GM12878 (cell line): Measurements from ENCODE around the gene WNT5B. TPM values are rescaled to one million over a fixed set of nuclear protein-coding genes. Genes with fewer than 3 reads are reported as not detected.

Experiments used
- BACH1 ChIP-seq: fragments of 450-650 bp; IDR thresholded peaks from 2 replicates; pipeline ENCODE4 v1.6.1; 2017; ENCODE audit warnings: mild to moderate bottlenecking, borderline replicate concordance
- CREB1 ChIP-seq: IDR thresholded peaks from 2 replicates; pipeline ENCODE4 v1.6.1; 2012; ENCODE audit warnings: low read depth, mild to moderate bottlenecking, inconsistent platforms
- CTCF ChIP-seq, 3 experiments: IDR thresholded peaks in 2 of 3; conservative IDR thresholded peaks in 1 of 3; 2 replicates each; pipeline ENCODE4 v1.5.1; 2011; ENCODE audit warnings: low read depth in 3 of 3, low read length in 3 of 3, mild to moderate bottlenecking in 3 of 3, control low read depth in 2 of 3, moderate library complexity in 2 of 3, inconsistent platforms in 1 of 3, mixed read lengths in 1 of 3; ENCODE audit not compliant: control insufficient read depth in 2 of 3, insufficient read depth in 1 of 3; ENCODE audit errors: extremely low read depth in 1 of 3
- DPF2 ChIP-seq: fragments of 450-650 bp; IDR thresholded peaks from 2 replicates; pipeline ENCODE4 v1.6.1; 2017; ENCODE audit warnings: mild to moderate bottlenecking
- FOS ChIP-seq: IDR thresholded peaks from 3 replicates; pipeline ENCODE4 v1.6.1; 2011; ENCODE audit warnings: borderline replicate concordance; ENCODE audit not compliant: insufficient read length; ENCODE audit errors: extremely low read depth
- FOXM1 ChIP-seq: IDR thresholded peaks from 2 replicates; pipeline ENCODE4 v1.6.1; 2012; ENCODE audit warnings: low read depth, mild to moderate bottlenecking, inconsistent platforms, low read length, moderate library complexity
- HCFC1 ChIP-seq: fragments of 150-350 bp; IDR thresholded peaks from 2 replicates; pipeline ENCODE4 v1.6.1; 2014; ENCODE audit warnings: low read length
- HDAC6 ChIP-seq: fragments of 200-600 bp; sonication (generic); IDR thresholded peaks from one replicate; pipeline ENCODE4 v1.8.0; 2017; ENCODE audit warnings: antibody characterized with exemption; ENCODE audit not compliant: unreplicated experiment
- JUND ChIP-seq: IDR thresholded peaks from 2 replicates; pipeline ENCODE4 v1.6.1; 2012; ENCODE audit warnings: low read depth, mild to moderate bottlenecking, low read length, improper control_type of control experiment, moderate library complexity
- KLF5 ChIP-seq: fragments of 450-650 bp; IDR thresholded peaks from 2 replicates; pipeline ENCODE4 v1.6.1; 2014; ENCODE audit warnings: mild to moderate bottlenecking; ENCODE audit not compliant: partially characterized antibody
- MEF2B ChIP-seq: fragments of 450-650 bp; IDR thresholded peaks from 2 replicates; pipeline ENCODE4 v1.6.1; 2018; ENCODE audit warnings: mild to moderate bottlenecking, moderate library complexity; ENCODE audit not compliant: partially characterized antibody, poor library complexity, severe bottlenecking
- MYB ChIP-seq: fragments of 150-350 bp; IDR thresholded peaks from 2 replicates; pipeline ENCODE4 v1.6.1; 2014; ENCODE audit warnings: mild to moderate bottlenecking, low read depth, low read length, borderline replicate concordance
- NFIC ChIP-seq: IDR thresholded peaks from 2 replicates; pipeline ENCODE4 v1.6.1; 2012; ENCODE audit warnings: low read depth, mild to moderate bottlenecking, inconsistent platforms, low read length, moderate library complexity
- POLR2A ChIP-seq: IDR thresholded peaks from 2 replicates; pipeline ENCODE4 v1.6.1; 2011; ENCODE audit warnings: low read depth, mild to moderate bottlenecking, low read length
- POLR2AphosphoS5 ChIP-seq: IDR thresholded peaks from 2 replicates; pipeline ENCODE4 v1.6.1; 2011; ENCODE audit warnings: mild to moderate bottlenecking, low read length, inconsistent platforms
- PRDM15 ChIP-seq: fragments of 450-650 bp; formaldehyde crosslinking; IDR thresholded peaks from 2 replicates; pipeline ENCODE4 v1.4.0; 2020; ENCODE audit warnings: mild to moderate bottlenecking, moderate library complexity
- RELA ChIP-seq: fragments of 450-650 bp; IDR thresholded peaks from 2 replicates; pipeline ENCODE4 v1.8.0; 2014; ENCODE audit warnings: borderline replicate concordance; ENCODE audit not compliant: partially characterized antibody
- SP1 ChIP-seq: IDR thresholded peaks from one replicate; pipeline ENCODE4 v1.6.1; 2011; ENCODE audit warnings: low read depth, low read length
- SPI1 ChIP-seq: IDR thresholded peaks from 2 replicates; pipeline ENCODE4 v1.6.1; 2011; ENCODE audit warnings: low read depth, mild to moderate bottlenecking, low read length, moderate library complexity, borderline replicate concordance; ENCODE audit not compliant: insufficient read depth
- SREBF2 ChIP-seq: IDR thresholded peaks from 2 replicates; pipeline ENCODE4 v1.6.1; 2012; ENCODE audit warnings: mild to moderate bottlenecking, low read length
- STAT1 ChIP-seq: fragments of 450-650 bp; conservative IDR thresholded peaks from 2 replicates; pipeline ENCODE4 v1.6.1; 2014; ENCODE audit warnings: antibody characterized with exemption, mild to moderate bottlenecking
- STAT3 ChIP-seq: IDR thresholded peaks from 2 replicates; pipeline ENCODE4 v1.6.1; 2011; ENCODE audit warnings: low read depth, low read length, improper control_type of control experiment
- USF2 ChIP-seq: IDR thresholded peaks from 2 replicates; pipeline ENCODE4 v1.6.1; 2011; ENCODE audit warnings: low read depth, low read length, improper control_type of control experiment, borderline replicate concordance
- polyA plus RNA-seq, 11 experiments: library from polyadenylated mRNA; depleted of rRNA in 4 of 11; unstranded in 6 of 11; stranded (reverse) in 5 of 11; fragments of >200 nt; fragmentation: Nextera tagmentation in 4 of 11; fragmentation: Illumina TruSeq in 1 of 11; extraction: Ambion mirVana in 4 of 11; extraction: Trizol in 1 of 11; gene quantifications; 1 replicate in 1 of 11; 2 replicates in 10 of 11; pipeline versions ENCODE4 v1.2.1 to v1.2.3, GENCODE V29; 2011 to 2016; ENCODE audit warnings: inconsistent platforms in 2 of 11, missing spikeins in 2 of 11, low read depth in 1 of 11
- total RNA-seq, 4 experiments: library from RNA; depleted of rRNA in 3 of 4; stranded (reverse); fragments of >200 nt in 3 of 4; fragmentation: Illumina TruSeq in 1 of 4; extraction: Trizol in 1 of 4; gene quantifications; 2 replicates each; pipeline versions ENCODE4 v1.2.1 to v1.2.3, GENCODE V29; 2013 to 2021

The WNT5B gene
- total and polyA plus RNA-seq, 10 of the 15 experiments (the other 5 are each of a cell fraction or from before 2014, with no cell fraction given): 0.45 to 18.3 (median 5.4) TPM

- TF ChIP-seq FOS (no peak), CTCF (IDR thresholded peaks at IDR 0.05 in 2 of 3, conservative IDR thresholded peaks at IDR 0.05 in 1 of 3; ENCODE audit: control insufficient read depth in 2 of 3, extremely low read depth in 1 of 3, insufficient read depth in 1 of 3, low read depth in 3 of 3, low read length in 3 of 3) (no peak), MYB (no peak), SPI1 (0 out of 2 replicates have a peak, but pooled peaks have one; percentile 22), SREBF2 (no peak), MEF2B (peak; percentile 62), SP1 (no peak), JUND (no peak), FOXM1 (no peak), NFIC (peak; percentile 76; the same call in 1 of the 2 replicates), STAT3 (peak; percentile 85), CREB1 (0 out of 2 replicates have a peak, but pooled peaks have one; percentile 27), PRDM15 (CRISPR knock-in tag) (no peak), KLF5 (peak; percentile 50), BACH1 (no peak), DPF2 (peak; percentile 60), HCFC1 (no peak), STAT1 (no peak), POLR2A (peak; percentile 75), USF2 (peak; percentile 16; the same call in 1 of the 2 replicates), HDAC6 (no peak), RELA (no peak), POLR2AphosphoS5 (peak; percentile 67)
These were observed 22.9 kb upstream of the WNT5B start (continued) for GRCh38 chr12:1606021-1606622.
